NCI-H446 (cell line): ENCODE data around the gene ITPRIP.

Experiments
- DNase-seq, 2 experiments: peaks; one replicate each; lab custom pipeline; 2025; lab: John Stamatoyannopoulos, UW

ITPRIP gene

DNA sequence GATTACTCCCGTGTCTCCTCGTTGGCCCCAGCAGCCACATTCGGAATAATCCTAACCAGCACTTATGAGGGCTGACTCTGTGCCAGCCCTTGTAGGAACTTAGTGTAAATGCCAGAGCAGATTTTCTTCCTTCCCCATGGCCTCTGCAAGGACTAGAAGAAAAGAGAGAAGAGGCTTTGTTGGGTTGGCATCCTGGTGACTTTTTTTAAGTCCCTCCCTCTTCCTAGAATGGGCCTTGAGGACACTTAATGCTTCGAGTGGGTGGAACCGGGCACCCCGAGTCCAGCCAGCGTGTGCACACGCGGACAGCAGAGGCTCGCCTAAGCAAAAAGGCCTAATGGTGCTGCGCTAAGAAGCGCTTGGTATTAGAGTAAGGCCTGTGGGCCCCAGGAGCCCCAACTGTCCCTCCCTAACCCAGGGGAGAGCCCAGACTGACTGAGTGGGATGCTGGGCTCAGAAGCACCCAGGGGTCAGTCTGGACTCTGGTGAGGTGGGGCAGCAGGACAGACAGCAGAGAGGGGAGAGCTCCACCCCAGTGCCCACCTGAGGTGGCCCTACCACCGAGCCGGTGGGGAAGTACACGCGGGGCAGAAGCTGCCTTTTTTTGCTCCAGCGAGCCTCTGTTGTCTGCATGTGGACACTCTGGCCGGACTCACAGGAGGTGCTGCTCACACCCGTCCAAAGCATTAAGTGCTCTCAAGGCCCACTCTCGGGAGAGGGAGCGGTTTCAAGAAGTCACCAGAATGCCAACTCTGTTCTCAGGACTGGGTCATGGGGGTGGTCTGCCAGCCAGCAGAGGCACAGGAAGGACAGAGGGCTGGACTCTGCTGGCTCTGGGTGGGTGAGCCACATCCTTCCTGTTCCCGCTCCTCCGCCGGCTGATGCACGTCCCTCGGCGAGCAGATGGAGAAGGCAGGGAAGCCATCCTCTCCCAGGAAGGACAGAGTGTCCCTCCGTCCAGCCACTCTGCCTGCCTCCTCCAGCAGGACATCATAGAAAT is 12.5 kb downstream of the ITPRIP start:
- no peak for DNase-seq

DNA sequence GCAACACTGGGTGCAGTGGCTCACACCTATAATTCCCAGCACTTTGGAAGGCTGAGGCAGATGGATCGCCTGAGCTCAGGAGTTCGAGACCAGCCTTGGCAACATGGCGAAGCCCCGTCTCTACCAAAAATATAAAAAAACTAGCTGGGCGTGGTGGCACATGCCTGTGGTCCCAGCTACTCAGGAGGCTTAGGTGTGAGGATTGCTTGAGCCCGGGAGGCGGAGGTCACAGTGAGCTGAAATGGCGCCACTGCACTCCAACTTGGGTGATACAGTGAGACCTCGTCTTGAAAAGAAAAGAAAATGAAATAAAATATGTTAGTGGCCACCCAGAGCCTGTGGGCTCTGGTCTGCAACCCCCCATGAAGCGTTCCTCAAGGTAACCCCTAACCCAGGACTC is 13.3 kb downstream of the ITPRIP start:
- no peak for DNase-seq

DNA sequence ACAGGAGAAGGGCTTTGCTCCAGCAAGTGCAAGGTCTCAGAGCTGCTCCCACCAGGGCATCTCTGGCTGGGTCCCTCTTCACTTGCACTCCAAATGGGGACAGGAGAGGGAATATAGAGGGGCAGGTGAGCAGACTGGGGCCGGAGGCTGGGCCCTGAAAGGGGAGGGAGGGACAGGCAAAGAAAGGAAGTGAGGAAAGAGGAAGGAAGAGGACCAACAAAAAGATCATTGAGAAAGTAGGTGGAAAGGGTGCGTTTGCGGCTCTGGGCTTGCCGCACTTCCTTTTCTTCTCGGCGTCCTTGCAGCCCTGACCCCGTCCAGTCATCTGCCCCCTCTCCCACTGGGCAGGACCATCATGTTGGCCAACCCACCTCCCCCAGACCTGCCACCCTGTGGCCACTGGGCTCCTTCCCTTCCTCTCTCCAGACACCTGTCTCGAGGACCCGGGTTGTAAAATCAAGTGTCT is 14.0 kb downstream of the ITPRIP start:
- no peak for DNase-seq

DNA sequence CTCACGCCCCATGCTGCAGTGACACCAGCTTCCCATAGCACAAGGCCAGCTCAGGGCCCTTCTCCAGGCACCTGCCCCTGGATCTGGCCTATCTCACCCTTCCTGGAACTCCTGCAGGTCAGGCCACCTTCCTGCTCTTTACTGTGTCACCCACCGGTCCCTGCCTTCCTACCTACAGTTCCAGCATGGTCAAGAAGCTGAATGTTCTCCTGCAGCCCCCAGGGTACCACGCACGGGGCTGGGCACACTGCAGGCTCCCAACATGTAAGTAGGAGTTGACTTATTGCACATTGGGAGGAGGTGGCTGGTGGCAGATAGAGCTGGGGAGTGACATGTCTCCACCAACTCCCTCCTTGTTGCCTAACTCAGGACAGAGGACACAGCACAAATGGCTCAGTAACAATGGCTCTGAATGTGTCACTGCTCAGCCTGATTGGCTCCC is 14.5 kb downstream of the ITPRIP start:
- DNase-seq: no peak

DNA sequence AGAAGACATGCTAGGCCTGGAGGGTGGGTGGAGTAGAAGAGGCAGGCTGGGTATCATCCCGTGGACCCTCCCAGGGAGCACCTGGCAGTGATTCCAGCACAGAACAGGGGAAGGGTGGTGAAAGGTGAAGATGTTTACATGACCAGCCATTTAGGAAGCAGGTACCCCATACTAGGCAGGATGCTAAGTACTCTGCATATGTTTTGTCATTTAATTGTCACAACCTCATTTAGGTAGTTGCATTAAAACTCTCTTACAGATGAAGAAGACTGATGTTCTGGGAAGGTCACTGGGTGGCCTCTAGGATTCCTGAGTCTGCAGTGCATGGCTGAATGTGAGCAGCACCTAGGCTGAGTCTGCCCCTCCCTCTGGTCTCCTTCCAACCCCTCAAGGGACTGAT is 15.2 kb downstream of the ITPRIP start:
- DNase-seq: no peak

DNA sequence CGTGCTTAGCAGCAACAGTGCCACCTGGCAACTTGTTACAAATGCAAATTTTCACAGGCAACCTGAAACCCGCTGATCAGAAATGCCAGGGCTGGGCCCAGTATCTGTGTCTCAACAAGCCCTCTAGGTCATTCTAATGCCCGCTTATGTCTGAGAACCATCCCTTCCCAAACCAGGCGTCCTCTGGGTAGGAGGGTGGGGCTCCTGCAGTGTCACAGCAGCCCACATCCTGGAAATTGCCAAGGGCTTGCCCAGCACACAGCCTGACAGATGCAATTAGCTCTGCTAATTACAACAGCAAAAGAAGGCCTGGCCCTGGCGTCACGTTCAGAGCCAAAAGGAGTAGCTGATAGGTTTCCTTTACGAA is 15.9 kb downstream of the ITPRIP start:
- DNase-seq: no peak

DNA sequence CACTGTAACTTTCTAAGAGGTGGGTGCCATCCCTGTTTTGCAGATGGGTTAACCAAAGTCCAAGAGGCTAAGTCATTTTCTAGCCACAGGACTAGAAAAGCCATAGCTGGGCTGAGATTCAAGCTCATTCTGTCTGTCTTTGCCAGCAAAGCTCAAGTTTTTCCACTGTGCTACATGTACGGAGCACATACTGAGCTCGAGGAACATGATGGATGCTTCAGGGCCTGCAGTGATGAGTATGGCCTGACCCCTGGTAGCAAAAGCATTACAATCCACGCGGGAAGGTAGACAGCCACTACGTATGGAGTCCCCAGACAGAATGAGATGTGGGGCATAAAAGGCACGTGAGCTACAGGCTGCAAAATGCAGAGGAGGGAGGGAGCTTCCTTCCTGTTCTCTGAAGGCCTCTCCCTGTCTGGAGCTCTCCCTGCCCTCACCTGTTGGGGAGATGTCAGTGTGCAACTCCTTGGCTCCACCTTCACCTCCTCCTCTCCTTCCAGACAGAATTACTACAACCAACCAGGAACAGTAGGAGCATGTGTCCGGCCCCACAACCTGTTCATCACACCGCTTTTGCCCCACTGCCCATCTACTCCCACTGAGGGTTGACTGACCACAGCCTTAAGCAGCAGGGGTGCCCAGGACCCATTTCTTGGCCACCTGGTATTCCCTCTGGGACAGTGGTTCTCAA is 16.4 kb downstream of the ITPRIP start:
- DNase-seq: no peak

DNA sequence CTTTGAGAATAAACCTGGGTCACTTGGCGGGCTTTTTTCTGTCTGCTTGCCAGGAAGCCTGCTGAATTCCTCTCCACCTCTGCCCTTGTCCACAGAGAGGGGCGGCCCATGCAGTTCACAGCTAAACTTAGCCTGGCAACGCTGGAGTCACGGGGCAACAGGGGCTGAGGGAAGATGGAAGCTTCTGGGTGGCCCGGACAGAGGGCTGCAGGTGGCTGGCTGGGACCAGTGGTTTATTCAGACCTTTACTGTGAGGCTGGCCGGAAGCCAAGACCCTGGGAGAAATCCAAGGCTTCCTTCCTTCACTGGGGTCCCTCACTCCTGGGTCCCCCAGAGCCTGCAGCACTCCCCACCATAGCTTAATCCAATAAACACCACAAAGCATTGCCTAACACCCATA is 17.0 kb downstream of the ITPRIP start:
- no peak for DNase-seq

DNA sequence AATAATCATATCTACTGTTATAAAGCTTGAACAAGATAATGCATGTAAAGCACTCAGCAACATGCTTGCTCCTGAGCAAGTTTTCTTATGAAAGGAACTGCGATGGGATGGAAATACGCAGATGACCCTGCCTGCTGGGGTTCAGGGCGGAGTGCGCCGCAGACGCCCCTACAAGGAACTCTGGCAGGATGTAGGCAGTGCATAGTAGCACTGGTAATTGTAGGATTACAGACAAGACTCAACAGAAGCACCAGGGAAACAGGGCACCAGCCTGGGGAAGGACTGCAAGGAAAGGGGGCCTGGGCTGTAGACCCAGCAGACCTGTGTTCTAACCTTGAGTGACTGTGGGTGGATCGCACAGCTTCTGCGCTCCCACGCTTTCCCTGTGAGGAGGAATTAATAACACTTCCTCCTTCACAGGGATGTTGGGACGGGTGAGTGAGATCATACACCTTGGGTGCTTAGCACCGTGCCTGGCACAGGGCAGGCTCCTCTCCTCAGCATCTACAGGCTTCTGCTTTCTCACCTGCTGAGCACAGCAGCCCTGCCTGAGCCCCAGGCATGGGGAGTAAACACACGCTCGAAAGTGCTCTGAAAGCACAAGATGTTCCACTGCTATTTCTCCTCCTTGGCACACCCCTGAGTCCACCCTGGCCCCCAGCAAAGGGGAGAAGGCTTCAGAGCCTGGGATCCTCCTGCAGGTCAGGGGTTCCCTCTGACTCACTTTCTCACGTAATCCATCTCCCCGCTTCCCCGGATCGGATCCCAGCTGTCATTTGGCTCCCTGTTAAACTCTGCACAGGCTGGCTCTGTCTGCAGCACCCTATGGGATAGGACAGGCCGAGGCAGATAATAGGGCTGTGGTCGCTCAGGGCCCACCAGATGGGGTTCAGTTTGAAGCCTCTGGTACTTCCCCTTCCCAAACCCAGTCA is 19.2 kb downstream of the ITPRIP start:
- DNase-seq: no peak

DNA sequence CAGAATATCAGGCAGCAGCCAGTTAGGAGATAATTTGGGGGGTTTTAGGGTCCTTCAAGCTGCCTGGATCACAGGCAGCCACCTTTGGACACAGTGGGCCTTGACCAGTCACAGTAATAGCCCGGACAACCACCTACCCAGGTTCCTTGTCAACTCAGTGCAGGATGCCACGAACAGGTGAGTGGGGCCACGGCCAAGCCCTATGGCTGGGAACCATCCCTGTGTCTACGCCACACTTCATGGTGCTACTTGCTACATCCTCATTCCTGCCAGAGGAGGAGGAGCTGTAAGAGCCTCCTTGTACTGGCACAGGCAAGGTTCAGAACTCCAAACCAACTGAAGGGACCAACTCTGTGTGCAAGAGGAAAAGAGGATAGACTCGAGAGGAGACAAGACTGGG is 19.9 kb downstream of the ITPRIP start:
- no peak for DNase-seq

DNA sequence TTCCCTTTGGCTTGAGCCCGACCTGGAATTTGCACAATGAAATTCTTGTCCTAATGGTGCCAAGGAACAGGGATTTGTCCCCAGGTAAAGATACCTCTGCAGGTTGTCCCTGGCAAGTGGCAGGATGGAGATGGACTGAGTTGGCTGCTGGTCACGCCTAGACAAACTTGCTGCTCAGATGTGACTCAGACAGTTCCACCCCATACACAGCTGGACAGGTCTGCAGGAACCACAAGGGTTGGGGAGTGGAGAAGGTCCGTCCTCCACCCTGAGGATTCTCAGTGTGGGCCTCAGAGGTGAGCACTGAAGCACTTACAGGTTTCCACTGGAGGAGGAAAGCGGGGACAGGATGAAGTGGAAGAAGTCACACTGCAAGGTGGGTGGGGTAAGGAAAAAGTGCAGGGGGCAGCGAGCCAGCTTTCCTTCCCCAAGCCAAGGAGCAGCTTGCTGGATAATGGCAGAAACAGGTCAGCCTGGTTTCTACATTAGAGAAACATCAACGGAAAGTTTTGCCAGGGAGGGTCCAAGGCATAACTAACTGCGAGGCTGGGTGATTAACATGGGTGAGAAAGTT is 20.5 kb downstream of the ITPRIP start:
- DNase-seq: no peak

DNA sequence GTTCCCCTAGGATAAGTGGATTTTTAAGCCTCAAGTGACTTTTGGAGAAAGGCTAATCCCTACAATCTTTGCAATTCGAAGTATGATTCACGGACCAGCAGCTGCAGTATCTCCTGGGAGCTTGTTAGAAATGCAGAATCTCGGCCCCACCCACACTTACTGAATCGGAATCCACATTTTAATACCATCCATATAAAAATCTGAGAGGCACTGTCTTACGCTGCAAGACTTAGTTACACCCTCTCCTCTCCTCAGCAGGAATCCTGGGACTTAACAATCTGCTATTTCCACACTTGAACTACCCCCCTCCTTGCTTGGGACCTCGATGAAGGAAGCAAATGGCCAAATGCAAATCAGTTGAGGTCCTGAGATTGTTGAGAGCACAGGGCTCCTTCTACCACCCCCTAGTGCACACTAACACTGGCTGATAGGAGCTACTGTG is 21.0 kb downstream of the ITPRIP start:
- DNase-seq: no peak

DNA sequence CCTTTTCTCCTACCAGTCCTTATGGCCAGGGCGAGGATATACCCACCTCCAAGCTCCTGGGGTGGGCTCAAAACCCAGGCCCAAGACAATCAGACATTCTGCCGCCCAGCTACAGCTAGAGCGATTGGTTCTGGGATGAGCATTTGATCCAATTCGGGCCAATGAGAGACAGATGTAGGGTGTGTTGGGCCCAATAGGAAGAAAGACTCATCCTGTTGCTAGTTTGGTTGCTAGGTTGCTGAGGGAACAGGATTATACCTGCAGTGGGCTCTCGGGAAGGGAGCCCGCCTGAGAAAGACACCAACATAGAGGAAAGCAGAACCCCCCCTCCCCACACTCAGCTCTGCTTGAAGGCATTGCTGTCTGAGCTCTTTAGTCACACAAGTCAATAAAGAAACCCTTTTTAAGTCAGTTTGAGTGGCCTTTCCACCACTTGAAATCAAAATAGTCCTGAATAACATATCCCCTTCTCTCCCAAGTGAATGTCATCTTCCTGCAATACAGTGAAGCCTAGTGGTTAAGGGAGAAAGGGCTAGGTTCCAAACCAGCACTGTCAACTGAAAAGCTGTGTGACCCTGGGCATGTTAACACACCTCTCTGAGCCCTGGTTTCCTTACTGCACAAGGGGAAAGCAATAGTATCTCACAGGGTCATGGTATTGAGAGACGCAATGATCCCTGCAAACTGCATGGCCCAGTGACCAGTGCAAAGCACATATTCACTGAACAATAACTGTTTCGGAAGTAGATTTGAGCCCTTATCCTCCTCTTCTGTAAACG is 21.8 kb downstream of the ITPRIP start:
- DNase-seq: no peak

DNA sequence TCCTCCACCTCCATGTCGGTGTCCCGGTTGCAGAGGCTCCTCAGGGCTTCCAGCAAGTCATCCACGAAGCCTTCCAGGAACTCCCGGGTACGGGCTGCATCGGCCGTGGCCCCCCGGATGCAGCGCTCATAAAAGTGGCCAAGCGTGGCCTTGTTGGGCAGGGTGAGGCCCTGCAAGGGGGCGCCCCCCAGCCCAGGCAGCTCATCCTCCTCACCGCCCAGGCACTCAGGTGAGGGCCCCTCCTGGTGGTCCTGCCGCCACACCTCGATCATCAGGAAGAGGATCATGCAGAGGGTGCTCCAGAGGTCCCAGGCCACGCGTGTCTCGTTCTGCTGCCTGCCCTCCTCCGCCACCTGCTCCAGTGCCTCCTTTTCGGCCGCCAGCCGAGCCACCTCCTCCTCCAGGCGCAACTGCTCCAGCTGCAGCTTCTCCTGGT is 22.8 kb downstream of the ITPRIP start:
- no peak for DNase-seq

DNA sequence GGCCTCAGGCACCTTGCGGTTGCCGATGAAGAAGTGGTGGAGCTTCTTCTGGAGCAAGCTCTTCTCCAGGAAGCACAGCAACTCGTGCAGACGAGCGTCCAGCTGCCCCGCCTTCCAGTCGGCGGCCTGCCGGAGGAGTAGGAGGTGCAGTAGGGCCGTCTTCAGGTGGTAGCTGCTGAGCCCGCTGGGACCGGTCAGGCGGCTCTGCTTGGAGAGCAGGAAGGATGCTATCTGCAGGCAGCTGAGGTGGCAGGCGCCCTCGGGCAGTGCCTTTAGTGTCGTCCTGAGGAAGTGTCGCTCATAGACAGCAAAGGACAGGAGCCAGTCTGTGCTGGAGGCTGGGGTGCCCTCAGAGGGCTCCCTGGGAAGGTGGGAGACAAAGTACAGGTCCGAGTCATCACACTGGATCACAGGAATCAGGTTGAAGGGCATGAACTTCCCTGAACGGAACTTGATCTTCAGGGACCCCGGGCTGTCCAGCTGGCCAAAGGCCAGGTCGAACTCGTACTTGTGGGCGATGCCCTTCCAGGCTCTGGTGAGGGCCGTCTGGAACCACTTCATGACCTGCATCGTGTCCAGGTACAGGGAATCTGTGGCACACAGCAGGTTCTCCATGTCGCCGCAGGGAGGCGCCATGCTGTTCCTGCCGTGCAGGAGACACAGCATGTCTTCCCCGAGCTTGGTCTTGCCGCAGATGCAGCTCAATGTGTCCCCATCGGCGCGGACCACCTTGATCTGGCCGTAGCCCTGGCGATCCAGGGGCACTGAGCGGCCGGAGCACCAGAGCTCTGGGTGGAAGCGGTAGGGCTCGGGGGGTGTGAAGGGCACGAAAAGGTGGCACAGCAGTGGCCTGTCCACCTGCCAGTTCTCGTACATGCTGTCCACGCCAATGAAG is 23.4 kb downstream of the ITPRIP start:
- DNase-seq: no peak

DNA sequence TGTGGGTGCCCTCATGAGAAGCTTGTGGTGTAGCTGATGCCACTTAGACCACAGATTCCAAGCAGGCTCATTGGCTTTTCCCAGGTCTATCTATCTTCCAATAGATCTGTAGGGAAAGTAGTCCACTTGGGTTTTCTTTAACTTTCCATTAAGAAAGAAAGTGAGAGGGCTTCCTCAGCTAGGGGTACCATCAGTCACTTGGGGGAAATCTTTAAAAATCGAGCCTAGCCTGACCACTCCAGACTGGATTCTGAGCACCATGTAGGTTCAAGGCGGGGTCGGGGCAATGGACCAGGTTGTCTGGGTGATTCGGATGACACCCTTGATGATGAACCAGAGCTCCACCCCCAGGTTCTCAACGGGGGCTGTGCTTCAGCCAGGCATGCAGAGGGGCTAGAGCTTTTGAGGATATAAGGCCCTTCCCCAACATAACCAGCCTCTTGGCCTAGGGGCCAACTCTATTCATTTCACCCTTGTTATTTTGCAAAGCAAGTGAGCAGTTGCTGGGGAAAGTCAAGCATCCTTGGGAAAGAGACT is 27.0 kb downstream of the ITPRIP start:
- DNase-seq: no peak

DNA sequence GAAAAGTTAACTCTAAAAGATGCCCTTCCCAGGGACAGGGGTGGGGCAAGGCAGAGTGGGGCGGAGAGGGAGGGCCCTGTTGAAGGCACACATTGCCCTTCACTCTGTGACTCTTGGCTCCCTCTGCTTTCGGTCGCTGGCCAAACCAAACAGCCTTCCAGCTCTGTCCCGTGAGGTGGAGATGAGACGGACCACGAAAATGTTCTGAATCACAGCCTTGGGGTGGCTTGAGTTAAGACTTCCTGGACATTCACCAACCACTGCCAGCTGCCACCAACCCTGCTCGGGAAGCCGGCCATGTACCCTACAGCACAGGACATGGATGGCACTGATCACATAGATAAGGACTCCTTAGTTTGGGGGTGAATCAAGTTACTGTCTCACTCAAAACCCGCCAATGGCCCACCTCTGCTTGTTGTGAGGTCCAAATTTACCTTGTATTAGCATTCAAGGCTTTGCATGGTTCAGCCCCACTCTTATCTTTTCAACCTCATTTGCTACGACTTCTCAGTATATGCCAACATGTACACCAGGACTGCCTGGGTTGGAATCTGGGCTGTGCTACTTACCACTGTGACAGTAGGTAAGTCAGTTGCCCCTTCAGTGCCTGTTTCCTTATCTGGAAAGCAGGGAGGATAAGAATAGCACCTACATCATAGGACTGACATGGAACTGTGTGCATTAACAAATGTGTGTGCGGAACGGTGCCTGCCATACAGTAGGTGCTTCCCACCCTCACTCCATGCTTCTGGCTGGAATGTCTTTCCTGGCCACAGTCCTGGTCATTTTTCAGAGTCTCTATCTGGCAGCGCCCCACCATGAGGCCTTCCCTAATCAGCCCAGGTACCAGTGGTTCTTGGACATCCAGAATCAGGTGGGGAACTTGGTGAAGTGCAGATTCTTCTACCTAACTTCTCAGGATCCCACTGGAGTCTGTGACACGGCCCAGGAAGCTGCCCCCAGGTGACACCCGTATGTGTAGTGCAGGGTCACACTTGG is 28.0 kb downstream of the ITPRIP start:
- no peak for DNase-seq

DNA sequence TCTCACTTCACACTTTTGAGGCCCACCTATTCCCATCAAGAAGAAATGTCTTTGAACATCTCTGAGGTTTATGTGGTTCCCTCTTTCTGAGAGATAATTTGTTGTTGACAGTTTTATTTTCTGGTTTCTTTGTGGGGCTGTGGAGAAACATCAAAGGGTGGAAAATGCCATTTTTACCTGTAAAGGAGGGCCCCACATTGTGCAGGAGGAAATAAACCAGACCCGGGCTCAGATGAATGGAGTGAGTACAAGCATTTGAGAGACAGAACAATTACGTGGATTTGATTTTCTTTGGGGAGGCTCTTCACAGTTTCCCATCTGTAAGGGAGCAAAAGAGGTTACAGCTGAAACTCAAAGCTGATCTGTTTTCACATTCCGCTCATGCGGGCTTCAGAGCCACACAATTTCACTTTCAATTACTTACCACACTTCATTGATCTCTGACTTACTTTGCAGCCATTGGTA is 29.8 kb downstream of the ITPRIP start:
- DNase-seq: no peak
